Ovary (tissue), 3 donors: ENCODE measurements around the gene NRDE2.

Source experiments
- CTCF ChIP-seq, 3 donors: fragments of 450-650 bp in 2 of 3; fragments of 200-600 bp in 1 of 3; IDR thresholded peaks; one replicate each; pipeline versions ENCODE4 v1.5.1 to v1.8.0; 2016 to 2022; ENCODE audit warnings: antibody characterized with exemption in 3 of 3, mild to moderate bottlenecking in 1 of 3
- POLR2A ChIP-seq: fragments of 450-650 bp; IDR thresholded peaks from one replicate; pipeline ENCODE4 v1.6.1; 2017; ENCODE audit warnings: antibody characterized with exemption, mild to moderate bottlenecking, moderate library complexity
- donor health status: DM: no; HTN: no; CAD: no.

- no peak for TF ChIP-seq POLR2A
- TF ChIP-seq CTCF (IDR thresholded peaks at IDR 0.05) = no peak
These were observed 30.6 kb downstream of the NRDE2 start for GRCh38 chr14:90301122-90301521.
